DMS53 (cell line): ENCODE results near the gene TMEM170B.
A peak's percentile ranks its signal among the peaks of the same experiment; 100 is the strongest.

Source experiments
- DNase-seq: peaks from one replicate; lab custom pipeline; 2025; lab: John Stamatoyannopoulos, UW

TMEM170B gene

GRCh38 chr6:11586117-11586516, 48.6 kb downstream of the TMEM170B start:
- DNase-seq, result no peak

DNA sequence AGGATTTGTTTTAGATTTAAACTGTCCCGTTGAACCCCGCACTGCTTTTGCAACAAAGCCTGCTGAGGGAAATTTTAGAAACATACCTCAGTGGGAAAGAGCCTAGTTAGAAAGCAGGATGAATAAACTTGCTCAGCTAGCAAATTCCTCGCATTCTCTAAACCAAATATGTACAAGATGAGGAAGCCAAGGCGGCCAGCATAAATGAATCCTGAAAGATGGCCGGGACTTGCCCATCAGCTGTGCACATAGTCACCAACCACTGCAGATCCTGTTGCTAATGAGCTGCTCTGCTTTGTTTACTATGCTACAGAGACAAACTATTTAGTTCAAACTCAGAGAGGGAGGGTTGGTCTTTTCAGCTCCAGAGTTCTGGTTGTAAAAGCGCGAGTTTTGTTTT, 49.0 kb downstream of the TMEM170B start:
- DNase-seq, result no peak

- DNase-seq, result no peak
These were observed 51.7 kb downstream of the TMEM170B start for GRCh38 chr6:11589261-11589660.

DNA sequence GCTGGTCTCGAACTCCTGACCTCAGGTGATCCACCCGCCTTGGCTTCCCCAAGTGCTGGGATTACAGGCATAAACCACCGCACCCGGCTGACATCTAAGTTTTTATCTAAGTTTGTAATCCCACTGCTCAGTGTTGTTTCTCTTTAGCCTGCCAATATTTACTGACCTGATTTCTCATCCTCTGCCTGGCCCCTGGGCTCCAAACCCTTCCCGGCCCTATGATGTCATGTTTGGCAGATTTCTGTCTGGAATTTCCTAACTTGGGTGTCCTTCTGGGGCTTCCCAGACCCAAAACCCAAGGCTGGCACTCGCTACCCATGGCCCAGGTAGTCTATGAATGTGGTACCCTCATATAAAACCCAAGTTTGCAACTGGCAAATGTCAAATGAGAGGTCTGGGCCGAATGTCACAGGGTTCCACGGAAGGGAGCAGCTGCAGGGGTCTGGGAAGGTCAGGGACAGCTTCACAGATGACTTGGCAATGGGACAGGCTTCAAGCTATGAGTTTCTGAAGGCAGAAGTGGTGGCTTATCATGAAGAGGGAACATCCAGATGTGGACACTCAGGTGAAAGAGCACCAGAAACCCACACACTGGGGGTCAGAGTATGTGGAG, 54.9 kb downstream of the TMEM170B start:
- no peak for DNase-seq

DNA sequence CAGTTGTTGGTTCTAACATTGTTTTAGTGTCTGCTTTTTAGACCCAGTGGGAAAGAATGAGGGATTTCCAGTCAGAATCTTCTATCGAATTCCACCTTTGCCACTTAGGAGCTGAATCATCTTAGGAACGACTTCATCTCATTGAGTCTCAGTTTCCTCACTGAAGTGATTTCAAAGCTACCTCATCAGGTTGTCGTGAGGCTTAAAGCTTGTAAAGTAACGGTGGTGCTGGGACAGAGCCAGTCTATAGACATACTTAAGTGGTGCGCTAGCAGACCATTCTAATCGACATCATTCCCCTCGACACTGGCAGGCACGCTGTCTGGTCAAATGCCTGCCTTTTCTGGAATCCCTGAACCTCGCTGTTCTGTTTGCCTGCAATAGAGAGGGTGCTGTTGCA, 55.5 kb downstream of the TMEM170B start:
- DNase-seq, result no peak

GRCh38 chr6:11595903-11596302, 58.4 kb downstream of the TMEM170B start:
- DNase-seq, result peak; percentile 13

DNA sequence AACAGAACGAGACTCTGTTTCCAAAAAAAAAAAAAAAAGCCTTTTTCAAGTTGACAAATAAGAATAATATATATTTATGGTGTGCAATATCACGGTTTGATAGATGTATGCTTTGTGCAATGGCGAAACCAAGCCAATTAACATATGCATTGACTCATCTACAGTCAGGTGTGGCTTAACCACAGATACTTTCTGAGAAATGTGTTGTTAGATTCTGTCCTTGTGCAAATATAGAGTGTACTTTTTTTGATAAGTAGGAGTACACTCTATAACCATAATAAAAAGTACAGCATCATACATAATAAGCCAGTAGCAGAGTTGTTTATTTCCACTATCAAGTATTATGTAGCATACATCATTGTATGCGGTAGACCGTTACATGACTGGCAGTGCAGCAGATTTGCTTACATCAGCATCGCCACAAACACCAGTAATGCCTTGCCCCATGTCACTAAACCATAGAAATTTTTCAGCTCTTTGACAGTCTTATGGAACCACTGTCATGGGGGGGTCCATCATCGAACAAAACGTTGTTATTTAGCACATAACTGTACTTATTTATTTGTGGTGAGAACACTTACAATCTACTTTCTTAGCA, 59.2 kb downstream of the TMEM170B start:
- DNase-seq, result no peak

DNA sequence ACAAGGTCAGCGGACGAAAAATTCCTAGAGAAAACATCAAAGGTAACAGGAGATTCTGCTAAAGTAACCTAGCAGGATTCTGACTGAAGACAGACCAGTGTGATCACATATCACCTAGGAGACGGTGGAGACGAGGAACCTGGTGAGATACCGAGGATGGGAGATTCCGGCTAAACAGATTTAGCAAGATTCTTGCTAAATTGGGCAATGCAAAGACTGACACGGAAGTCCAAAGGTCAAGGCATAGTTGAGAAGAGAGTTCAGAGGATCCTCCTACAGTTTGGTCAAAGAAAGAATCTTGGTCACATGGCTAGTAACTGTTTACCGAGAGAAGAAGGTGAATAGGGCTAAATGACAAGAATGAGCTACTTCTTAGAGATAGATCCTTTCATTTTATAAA, 61.1 kb downstream of the TMEM170B start:
- DNase-seq, result no peak

DNA sequence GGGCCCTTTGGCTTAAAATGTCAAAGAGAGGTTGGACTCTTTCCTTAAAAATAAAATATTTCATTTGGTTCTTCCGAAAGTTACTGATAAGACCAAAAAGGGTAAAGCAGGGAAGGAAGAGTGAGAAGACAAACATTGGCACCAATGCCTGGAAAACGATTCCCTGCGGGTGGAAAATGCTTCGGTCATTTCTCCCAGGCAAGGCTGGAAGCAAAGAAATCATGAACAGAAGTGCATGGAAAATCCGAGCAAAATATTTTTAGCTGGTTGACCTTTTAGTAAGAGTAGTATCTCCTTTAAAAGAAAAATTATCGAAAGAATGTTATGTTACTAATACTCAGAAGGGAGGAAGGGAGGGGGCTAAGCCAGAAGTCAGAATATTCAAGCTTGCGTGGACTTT, 62.7 kb downstream of the TMEM170B start:
- no peak for DNase-seq

DNA sequence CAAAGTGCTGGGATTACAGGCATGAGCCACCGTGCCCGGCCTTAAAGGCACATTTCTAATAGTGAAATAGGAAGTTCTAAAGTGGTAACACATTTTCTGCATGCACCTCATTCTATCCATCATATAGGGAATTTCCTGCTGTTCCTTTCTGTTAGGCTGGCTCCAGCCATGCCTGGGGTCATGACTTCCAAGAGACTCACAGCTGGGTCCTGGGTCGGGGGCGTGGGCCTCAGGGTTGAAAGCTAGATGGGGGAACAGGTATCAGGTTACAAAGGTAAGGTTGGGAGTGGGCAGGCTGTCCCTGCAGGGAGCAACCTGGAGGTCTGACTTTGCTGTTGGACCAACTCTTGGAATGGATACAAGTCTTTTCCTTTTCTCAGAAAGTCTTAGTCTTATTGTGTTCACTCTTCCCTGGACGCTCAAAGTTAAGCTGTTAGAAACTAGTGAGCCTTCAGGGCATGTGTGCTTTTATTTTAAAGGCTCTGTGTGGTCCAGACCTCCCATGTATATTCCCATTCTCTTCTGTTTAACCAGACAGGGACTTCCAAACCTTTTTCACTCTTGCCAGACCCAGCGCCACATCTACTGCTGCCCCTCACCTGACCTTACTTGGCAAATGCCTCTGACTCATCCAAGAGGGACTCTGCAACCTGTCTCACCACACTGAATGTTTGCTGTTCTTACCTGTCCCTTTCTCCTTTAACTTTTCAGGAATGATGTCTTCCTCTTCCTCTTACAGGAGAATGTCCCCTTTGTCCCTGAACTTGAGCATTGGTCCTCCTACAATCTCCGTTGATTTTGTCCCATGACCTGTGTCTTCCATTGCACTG, 64.4 kb downstream of the TMEM170B start:
- no peak for DNase-seq

DNA sequence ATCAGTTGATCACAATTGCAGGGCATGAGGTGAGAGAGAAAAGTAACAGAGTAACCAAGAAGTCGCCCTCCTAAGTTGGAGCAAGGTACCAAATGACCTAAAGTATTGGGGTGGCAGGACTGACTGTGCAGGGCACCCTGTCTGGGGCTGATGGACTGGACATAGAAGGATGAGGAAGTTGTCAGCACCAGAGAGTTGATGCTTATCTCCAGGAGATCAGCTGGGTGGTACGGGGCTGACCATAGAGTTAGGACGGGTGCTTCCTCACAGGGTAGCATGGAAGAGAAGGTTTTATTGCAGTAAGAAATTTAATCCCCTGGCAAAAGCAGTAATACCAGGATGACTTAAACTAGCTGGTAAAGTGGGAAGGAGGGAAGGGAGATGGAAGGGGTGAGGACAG, 66.7 kb downstream of the TMEM170B start:
- no peak for DNase-seq

DNA sequence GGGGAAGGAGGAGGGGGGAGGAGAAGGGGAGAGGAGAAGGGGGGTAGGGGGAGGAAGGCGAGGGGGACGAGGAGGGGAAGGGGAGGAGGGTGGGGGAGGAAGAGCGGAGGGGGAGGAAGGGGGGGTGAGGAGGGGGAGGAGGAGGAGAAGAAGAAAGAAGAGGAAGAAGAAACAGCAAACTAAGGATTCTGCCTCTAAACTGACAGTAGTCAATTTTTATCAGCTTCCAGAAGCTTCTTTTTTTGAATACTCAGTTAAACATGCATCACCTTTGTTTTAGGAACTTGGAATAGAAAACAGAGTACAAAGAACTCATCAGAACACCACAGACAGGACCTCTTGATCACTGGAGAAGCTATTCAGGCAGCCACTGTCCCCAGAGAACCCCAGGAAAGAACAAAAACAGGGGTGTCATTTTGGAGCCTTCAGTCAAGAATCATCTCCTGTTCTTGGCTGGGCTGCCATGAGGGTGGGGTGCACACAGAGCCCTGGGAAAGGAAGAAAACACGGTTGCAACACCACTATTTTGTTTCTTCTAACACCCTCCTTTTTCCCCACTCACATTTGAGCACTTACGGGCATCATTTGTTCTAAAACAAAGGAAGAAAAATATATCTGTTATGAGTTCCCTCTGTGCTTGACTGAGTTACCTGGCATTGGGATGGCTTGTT, 67.4 kb downstream of the TMEM170B start:
- no peak for DNase-seq

DNA sequence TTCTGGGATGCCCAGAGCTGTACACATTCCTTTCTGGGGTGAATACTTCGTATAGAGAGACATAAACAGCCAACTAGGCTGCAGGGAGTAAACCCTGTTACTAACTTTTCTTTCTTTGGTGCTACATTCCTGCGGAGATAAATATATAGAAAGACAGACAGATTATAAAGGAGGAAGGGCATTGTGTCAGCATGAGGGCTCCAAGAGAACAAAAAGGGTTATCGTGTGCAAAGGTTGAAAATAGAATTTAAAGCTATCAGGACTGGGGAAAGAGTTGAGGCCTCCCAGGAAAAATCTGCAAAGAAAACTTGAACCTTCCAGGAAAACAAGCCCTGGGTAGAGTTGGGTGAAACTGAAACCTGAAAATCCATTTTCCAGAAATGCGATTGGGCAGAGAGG, 68.0 kb downstream of the TMEM170B start:
- DNase-seq, result no peak

- no peak for DNase-seq
These were observed 68.8 kb downstream of the TMEM170B start for GRCh38 chr6:11606332-11606731.

DNA sequence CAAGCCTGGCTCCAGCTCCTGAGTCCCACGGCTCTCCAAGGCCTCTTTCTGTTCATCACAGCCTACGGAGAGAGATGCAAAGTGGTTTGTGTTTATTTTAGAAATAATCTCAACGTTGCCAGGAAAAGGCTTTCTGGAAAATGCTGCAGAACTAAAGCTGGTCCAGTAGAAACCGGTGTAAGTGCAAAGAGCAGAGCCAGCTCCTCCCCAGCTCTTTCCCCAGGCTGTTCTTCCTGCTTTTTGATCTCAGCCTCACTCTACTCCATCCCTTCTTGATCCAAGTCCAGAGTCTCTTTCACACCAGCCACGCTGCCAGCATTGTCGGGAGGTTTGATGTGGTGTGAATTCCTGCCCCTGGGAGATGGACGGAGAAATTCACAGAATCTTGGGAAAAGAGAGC, 69.8 kb downstream of the TMEM170B start:
- DNase-seq, result no peak

GRCh38 chr6:11608600-11609323, 71.2 kb downstream of the TMEM170B start:
- DNase-seq, result no peak

GRCh38 chr6:11609324-11610071, 71.9 kb downstream of the TMEM170B start:
- DNase-seq, result no peak

DNA sequence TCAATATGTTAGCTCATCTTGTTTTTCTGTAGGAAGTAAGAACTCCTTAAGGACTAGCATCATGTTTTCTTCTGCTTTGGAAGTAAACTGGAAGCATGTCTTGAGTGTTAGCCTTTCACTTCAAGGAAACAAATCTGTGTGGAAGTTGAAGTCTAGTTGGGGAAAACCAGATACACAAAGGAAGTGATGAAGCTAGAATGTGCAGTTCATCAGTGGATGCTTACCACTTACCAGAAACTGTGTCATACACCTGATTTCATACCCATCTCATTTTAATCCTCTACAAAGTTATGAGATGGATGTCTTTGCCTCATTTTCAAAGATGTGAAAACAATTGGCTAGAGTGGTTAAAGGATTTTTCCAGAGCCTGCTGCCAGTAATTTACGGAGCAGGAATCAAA, 75.8 kb downstream of the TMEM170B start:
- no peak for DNase-seq

DNA sequence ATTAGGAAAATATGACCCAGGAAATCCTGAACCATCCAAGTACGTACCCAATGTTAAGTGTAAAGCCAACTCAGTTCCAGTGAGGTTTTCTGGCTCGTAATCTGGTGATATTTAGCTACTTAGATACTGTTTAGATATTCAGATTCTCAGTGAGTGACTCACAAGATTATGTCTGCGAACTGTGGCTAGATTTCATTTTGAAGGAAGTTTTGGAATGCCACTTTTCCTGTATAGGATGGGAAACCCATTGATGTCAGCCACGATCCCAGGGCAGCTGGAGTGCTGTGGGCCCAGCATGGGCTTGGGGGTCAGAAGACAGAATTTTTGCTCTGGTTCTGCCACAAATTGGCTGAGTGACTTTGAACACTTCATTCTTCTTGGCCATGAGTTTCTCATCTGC, 76.3 kb downstream of the TMEM170B start:
- no peak for DNase-seq

DNA sequence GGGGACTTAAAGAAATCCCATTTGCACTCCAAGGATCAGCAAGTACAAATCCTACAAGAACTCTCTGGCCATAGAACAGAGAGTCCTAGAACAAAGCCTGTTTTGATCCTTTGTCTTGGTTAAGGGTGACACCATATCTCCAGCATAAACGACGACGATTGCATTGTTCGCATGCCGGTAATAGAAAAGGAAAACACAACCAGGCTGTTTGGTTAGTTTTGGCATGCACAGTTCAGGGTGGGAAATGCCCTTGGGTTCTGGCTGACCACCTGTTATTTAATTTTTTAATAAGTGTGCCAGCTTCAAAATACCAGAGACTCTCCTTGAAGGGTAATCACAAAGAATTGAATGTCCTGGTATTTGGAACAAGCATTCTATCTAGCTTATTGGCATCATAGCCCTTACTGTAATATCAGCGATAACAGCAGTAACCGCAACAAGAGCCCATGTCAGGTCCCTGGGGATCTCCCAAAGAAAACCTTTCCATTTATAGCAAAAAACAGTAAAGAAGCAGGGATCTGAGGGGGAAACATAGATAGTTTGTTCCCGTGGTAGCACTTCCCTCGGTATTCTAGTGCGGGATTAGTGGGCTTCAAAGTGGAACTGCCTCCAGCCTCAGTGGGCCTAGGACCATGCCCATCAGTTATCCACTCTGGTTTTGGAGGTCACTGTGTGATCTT, 77.1 kb downstream of the TMEM170B start:
- DNase-seq, result no peak

- DNase-seq, result no peak
These were observed 77.7 kb downstream of the TMEM170B start for GRCh38 chr6:11615214-11615602.
